Measurements from ENCODE around the gene GATA1. TPM values are rescaled to one million over a fixed set of nuclear protein-coding genes. Genes with fewer than 3 reads are reported as not detected.

GATA1 gene
- total RNA-seq, 4 donors from 2014 or later, result not detected

- TF ChIP-seq CTCF (IDR thresholded peaks at IDR 0.05) (no peak), POLR2A (IDR thresholded peaks at IDR 0.05) (no peak)
- Histone ChIP-seq H3K27ac (no peak overlapping the region), H3K9me3 (no peaks in the 10 kb centered on the region), H3K4me3 (replicated peaks in 1 of 3) (no peak overlapping the region), H3K4me1 (no peaks in the 10 kb centered on the region), H3K36me3 (no peaks in the 10 kb centered on the region), H3K27me3 (no peaks in the 10 kb centered on the region)
- intact Hi-C loops (cut with DNase I), result no loop called here
- no peak for DNase-seq
- WGBS, 2 donors, result 90% methylated on average over 4 of the region's 13 CpGs; no CpG with 5 or more reads in 1 of the 2 donors
Measured at GRCh38 chrX:48782795-48783194, 3.6 kb upstream of the GATA1 start.

DNA sequence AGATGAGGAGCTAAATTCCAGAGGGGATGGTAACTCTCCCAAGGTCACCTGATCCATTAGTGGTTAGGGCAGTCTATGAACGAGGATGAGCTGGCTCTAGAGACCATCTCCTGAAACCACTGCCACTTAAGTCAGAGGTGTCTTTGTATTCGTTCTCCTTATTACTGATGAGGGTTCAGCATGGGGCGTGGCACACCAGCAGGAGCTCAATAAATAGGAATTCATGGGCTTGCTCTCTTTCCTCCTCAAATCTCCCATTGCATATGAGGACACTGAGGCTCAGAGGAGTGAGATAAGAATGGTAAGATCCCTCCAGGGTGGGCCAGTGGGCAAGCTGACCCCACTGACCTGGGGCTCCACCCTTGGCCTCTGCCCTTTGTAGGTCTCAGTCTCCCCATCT, 1.7 kb upstream of the GATA1 start:
- H3K36me3 ChIP-seq, result no peaks in the 10 kb centered on the region
- TF ChIP-seq POLR2A (IDR thresholded peaks at IDR 0.05), result no peak
- H3K27me3 ChIP-seq, result no peaks in the 10 kb centered on the region
- WGBS, 2 donors, result 49 to 74% methylated on average over 3 of the region's 3 CpGs
- no peak overlapping the region for H3K27ac ChIP-seq
- intact Hi-C loops (cut with DNase I), result no loop called here
- no peak for DNase-seq
- no peak overlapping the region for H3K4me3 ChIP-seq (replicated peaks in 1 of 3)
- no peaks in the 10 kb centered on the region for H3K4me1 ChIP-seq
- H3K9me3 ChIP-seq, result no peaks in the 10 kb centered on the region

- no peaks in the 10 kb centered on the region for H3K27me3 ChIP-seq
- H3K4me1 ChIP-seq, result no peaks in the 10 kb centered on the region
- 83 to 100% methylated on average over 1 of the region's 1 CpG for WGBS, 2 donors
Measured at GRCh38 chrX:48785186-48785539, 1.2 kb upstream of the GATA1 start.

DNA sequence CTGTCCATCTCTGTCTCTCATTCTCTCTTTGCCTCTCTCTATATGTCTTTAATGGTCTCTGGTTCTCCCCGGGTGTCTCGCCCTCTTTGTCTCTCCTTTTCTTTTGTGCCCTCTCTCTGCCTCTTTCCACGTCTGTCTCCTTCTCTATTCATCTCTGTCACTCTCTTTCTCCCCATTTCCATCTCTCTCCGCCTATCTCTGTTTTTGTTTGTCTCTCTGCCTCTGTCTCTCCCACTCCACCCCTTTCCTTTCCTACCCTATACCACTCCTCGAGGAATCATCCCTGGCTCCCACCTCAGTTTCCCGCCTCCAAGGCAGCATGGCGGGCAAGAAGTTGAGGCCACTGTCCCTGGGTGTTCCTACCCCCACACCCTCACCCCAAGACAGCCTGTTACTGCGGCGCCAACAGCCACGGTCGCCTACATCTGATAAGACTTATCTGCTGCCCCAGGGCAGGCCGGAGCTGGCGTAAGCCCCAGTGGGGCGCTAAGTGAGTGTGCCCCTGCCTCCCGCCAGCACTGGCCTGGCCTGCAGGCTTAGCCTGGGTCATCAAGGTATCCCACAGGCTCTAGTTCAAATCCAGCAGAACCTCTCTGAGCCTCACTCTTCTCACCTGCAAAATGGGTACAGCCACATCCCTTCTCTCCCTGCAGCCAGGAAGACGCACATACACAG, 713 bp upstream of the GATA1 start:
- no peak for TF ChIP-seq CTCF (IDR thresholded peaks at IDR 0.05)
- no peak for TF ChIP-seq POLR2A (IDR thresholded peaks at IDR 0.05)
- 75 to 79% methylated on average over 8 to 9 of the region's 16 CpGs for WGBS, 2 donors

More at GRCh38 chrX:48785186-48785539, 1.2 kb upstream of the GATA1 start:
- Histone ChIP-seq H3K36me3 (no peaks in the 10 kb centered on the region), H3K9me3 (no peaks in the 10 kb centered on the region), H3K27ac (no peak overlapping the region), H3K4me3 (replicated peaks in 1 of 3) (no peak overlapping the region)
- intact Hi-C loops (cut with DNase I), result no loop called here
- DNase-seq, result no peak
- TF ChIP-seq POLR2A (IDR thresholded peaks at IDR 0.05), result no peak
- TF ChIP-seq CTCF (IDR thresholded peaks at IDR 0.05), result no peak

DNA sequence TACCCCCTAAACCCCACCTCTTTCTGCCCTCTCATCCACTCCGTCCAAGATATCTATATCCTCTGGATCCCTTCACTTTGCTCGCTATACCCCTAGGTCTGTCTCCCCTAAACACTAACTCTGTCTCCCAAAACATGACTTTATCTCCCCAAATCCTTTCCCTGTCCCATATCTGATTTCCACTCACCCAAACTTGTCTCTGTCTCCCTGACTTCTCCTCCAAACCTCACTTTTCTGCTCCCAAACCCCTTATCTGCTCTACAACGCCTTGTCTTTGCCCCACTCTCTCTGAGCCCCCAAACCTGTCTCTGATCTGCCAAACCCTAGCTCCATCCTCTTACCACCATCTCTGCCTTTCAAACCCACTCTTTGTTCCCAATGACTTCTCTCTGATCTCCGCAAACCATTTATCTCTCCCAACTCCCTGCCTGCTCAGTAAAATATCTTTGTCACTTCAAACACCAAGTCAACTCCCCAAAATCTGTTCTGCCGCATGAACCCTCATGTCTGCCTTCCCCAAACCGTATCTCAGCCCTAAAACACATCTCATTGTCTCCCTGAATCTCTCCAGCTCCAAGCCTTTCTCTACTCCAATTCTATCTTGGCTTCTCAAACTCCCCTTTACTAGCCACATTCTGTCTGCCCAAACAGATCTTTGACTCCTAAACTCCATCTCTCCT, 575 bp downstream of the GATA1 start:
- Histone ChIP-seq H3K9me3 (no peaks in the 10 kb centered on the region), H3K27ac (no peak overlapping the region), H3K36me3 (no peaks in the 10 kb centered on the region), H3K27me3 (no peaks in the 10 kb centered on the region), H3K4me3 (replicated peaks in 1 of 3) (no peak overlapping the region), H3K4me1 (no peaks in the 10 kb centered on the region)
- TF ChIP-seq POLR2A (IDR thresholded peaks at IDR 0.05) (no peak), CTCF (IDR thresholded peaks at IDR 0.05) (no peak)
- DNase-seq, result no peak
- intact Hi-C loops (cut with DNase I), result no loop called here
- WGBS, 2 donors, result 75 to 77% methylated on average over 6 of the region's 6 CpGs

More for the DNA sequence above, 713 bp upstream of the GATA1 start:
- Histone ChIP-seq H3K36me3 (no peaks in the 10 kb centered on the region), H3K27ac (no peak overlapping the region), H3K4me3 (replicated peaks in 1 of 3) (no peak overlapping the region), H3K9me3 (no peaks in the 10 kb centered on the region), H3K4me1 (no peaks in the 10 kb centered on the region), H3K27me3 (no peaks in the 10 kb centered on the region)
- intact Hi-C loops (cut with DNase I), result no loop called here
- no peak for DNase-seq
